ENCODE data around the gene PPP4C. TPM values are rescaled to one million over a fixed set of nuclear protein-coding genes. Genes with fewer than 3 reads are reported as not detected.
A peak's percentile ranks its signal among the peaks of the same experiment; 100 is the strongest.

PPP4C gene
- total RNA-seq, 1 experiment from 2014 or later = 103 TPM

DNA sequence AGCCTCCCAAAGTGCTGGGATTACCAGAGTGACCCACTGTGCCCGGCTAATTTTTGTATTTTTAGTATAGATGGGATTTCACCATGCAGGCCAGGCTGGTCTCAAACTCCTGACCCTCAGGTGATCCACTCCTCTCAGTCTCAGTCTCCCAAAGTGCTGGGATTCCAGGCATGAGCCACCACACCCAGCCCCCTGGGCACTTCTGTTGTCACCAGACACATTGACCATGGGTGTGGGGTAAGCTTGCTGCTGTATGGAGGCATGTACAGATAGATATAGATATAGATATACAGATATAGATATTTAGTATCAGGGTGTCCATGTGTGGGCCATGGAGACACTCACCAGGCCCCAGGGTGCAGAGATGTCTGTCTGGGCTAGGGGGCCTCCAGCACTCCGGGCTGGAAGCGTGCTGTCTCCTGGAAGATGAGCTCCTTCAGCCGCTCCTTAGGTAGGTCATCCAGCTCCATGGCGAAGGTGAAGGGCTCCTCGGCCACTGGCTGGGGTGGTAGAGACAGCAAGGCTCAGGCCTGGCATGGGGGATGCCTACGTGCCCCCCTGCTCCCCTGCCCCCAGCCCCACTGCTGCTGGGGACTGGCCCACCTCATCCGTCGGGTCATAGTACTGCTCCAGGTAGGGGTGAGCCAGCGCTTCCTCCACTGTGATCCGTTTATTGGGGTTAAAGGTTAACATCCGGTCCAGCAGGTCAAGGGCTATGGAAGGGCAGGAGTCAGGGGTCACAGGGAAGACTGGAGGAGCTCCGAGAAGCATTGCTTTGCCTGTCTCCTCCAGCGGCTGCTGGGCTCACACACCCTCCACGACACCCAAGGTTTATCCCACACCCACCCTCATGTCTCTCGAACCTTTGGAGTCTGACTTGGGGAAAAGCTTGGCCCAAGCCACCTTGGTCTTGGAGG is 40.8 kb downstream of the PPP4C start:
- Histone ChIP-seq H3K36me3 (ENCODE audit: insufficient read depth, low read length) (peaks cover 3% of the 10 kb centered on the region; the same call in 1 of the 2 replicates), H2AFZ (ENCODE audit: low read length) (no peak overlapping the region), H3K9me3 (ENCODE audit: low read length) (no peaks in the 10 kb centered on the region), H3K9me2 (replicated peaks; ENCODE audit: insufficient read depth, low read length) (no peaks in the 10 kb centered on the region), H3K27me3 (ENCODE audit: low read length) (no peaks in the 10 kb centered on the region), H3K4me1 (ENCODE audit: low read length) (no peaks in the 10 kb centered on the region), H4K20me1 (ENCODE audit: insufficient read depth, low read depth, low read length) (no peaks in the 10 kb centered on the region), H3K9ac (ENCODE audit: low read length) (no peak overlapping the region), H3K4me2 (ENCODE audit: low read depth, low read length, poor library complexity, severe bottlenecking) (no peak overlapping the region), H3K79me2 (ENCODE audit: low read length) (no peaks in the 10 kb centered on the region), H3K4me3 (ENCODE audit: low read length) (no peak overlapping the region), H3K27ac (ENCODE audit: low read length) (no peak overlapping the region)
- DNase-seq = no peak

DNA sequence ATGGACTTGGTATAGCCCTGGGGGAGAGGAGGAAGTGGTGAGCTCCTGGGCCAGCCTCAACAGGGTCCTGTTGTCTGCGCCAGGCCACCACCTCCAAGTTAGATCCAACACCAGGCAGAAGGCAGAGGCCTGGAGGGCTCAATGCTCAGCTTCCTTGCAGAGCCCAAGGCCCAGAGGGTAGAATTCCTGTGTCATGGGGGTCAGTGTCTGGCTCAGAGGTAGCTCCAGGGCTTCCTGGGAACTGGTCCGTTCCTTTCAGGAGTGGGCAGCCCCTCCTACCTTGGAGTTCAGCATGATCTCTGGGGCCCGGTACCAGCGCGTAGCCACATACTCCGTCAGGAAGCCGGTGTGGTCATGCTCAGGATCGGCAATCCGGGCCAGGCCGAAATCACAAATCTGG is 42.0 kb downstream of the PPP4C start:
- Histone ChIP-seq H3K4me1 (ENCODE audit: low read length) (peaks cover 8% of the 10 kb centered on the region), H4K20me1 (ENCODE audit: insufficient read depth, low read depth, low read length) (no peaks in the 10 kb centered on the region), H3K9ac (ENCODE audit: low read length) (no peak overlapping the region)

DNA sequence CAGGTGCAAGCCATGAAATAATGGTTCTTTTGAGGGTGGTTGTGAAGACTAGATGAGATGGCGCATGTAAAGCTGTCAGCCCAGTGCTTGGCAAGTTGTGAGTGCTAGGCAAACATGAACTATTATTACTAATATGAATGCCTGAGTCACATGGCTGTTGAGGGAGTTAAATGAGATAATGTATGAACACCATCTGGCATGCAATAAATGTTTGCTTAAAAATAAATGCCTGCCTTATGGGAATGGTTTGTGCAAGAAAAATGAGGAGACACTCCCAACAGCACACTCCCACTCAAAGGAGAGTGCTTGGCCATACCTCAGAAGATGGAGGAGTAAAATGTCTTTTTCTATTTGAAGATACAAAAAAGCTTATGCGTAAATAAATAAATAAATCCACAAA is 43.6 kb downstream of the PPP4C start:
- H3K36me3 ChIP-seq (ENCODE audit: insufficient read depth, low read length) = peaks cover 3% of the 10 kb centered on the region; the same call in 1 of the 2 replicates
- no peaks in the 10 kb centered on the region for H3K27me3 ChIP-seq (ENCODE audit: low read length)
- H3K9me3 ChIP-seq (ENCODE audit: low read length) = no peaks in the 10 kb centered on the region
- no peaks in the 10 kb centered on the region for H3K9me2 ChIP-seq (replicated peaks; ENCODE audit: insufficient read depth, low read length)
- H3K4me1 ChIP-seq (ENCODE audit: low read length) = peaks cover 14% of the 10 kb centered on the region
- no peak overlapping the region for H3K9ac ChIP-seq (ENCODE audit: low read length)
- H3K4me3 ChIP-seq (ENCODE audit: low read length) = no peak overlapping the region
- no peak for DNase-seq
- no peak overlapping the region for H3K27ac ChIP-seq (ENCODE audit: low read length)
- no peak overlapping the region for H2AFZ ChIP-seq (ENCODE audit: low read length)
- no peaks in the 10 kb centered on the region for H4K20me1 ChIP-seq (ENCODE audit: insufficient read depth, low read depth, low read length)
- H3K4me2 ChIP-seq (ENCODE audit: low read depth, low read length, poor library complexity, severe bottlenecking) = no peak overlapping the region
- peaks cover 11% of the 10 kb centered on the region for H3K79me2 ChIP-seq (ENCODE audit: low read length)

More for the DNA sequence above, 42.0 kb downstream of the PPP4C start:
- Histone ChIP-seq H3K27ac (ENCODE audit: low read length) (no peak overlapping the region), H3K9me2 (replicated peaks; ENCODE audit: insufficient read depth, low read length) (no peaks in the 10 kb centered on the region), H3K36me3 (ENCODE audit: insufficient read depth, low read length) (peaks cover 3% of the 10 kb centered on the region; the same call in 1 of the 2 replicates), H3K79me2 (ENCODE audit: low read length) (peaks cover 10% of the 10 kb centered on the region), H3K9me3 (ENCODE audit: low read length) (no peaks in the 10 kb centered on the region), H3K4me3 (ENCODE audit: low read length) (no peak overlapping the region), H3K27me3 (ENCODE audit: low read length) (no peaks in the 10 kb centered on the region), H3K4me2 (ENCODE audit: low read depth, low read length, poor library complexity, severe bottlenecking) (no peak overlapping the region), H2AFZ (ENCODE audit: low read length) (no peak overlapping the region)
- no peak for DNase-seq

- H3K9ac ChIP-seq (ENCODE audit: low read length) = no peak overlapping the region
- H3K27ac ChIP-seq (ENCODE audit: low read length) = no peak overlapping the region
- no peaks in the 10 kb centered on the region for H4K20me1 ChIP-seq (ENCODE audit: insufficient read depth, low read depth, low read length)
- no peak overlapping the region for H3K4me3 ChIP-seq (ENCODE audit: low read length)
- DNase-seq = no peak
- no peaks in the 10 kb centered on the region for H3K27me3 ChIP-seq (ENCODE audit: low read length)
- no peaks in the 10 kb centered on the region for H3K9me2 ChIP-seq (replicated peaks; ENCODE audit: insufficient read depth, low read length)
- H2AFZ ChIP-seq (ENCODE audit: low read length) = no peak overlapping the region
- peaks cover 11% of the 10 kb centered on the region for H3K79me2 ChIP-seq (ENCODE audit: low read length)
- no peaks in the 10 kb centered on the region for H3K9me3 ChIP-seq (ENCODE audit: low read length)
- H3K36me3 ChIP-seq (ENCODE audit: insufficient read depth, low read length) = peaks cover 3% of the 10 kb centered on the region; the same call in 1 of the 2 replicates
- peaks cover 14% of the 10 kb centered on the region for H3K4me1 ChIP-seq (ENCODE audit: low read length)
- H3K4me2 ChIP-seq (ENCODE audit: low read depth, low read length, poor library complexity, severe bottlenecking) = no peak overlapping the region
Measured at GRCh38 chr16:30120340-30121105, 44.7 kb downstream of the PPP4C start.

- Histone ChIP-seq H3K27me3 (ENCODE audit: low read length) (no peaks in the 10 kb centered on the region), H3K79me2 (ENCODE audit: low read length) (peaks cover 11% of the 10 kb centered on the region), H3K9ac (ENCODE audit: low read length) (peak overlapping the region; percentile 88), H3K36me3 (ENCODE audit: insufficient read depth, low read length) (peaks cover 3% of the 10 kb centered on the region; the same call in 1 of the 2 replicates), H3K4me1 (ENCODE audit: low read length) (peaks cover 14% of the 10 kb centered on the region), H3K27ac (ENCODE audit: low read length) (peak overlapping the region; percentile 71), H3K9me2 (replicated peaks; ENCODE audit: insufficient read depth, low read length) (no peaks in the 10 kb centered on the region), H3K4me3 (ENCODE audit: low read length) (peak overlapping the region; percentile 73), H2AFZ (ENCODE audit: low read length) (no peak overlapping the region), H3K4me2 (ENCODE audit: low read depth, low read length, poor library complexity, severe bottlenecking) (peak overlapping the region; percentile 96), H4K20me1 (ENCODE audit: insufficient read depth, low read depth, low read length) (no peaks in the 10 kb centered on the region), H3K9me3 (ENCODE audit: low read length) (no peaks in the 10 kb centered on the region)
- no peak for DNase-seq
Measured at GRCh38 chr16:30121741-30122571, 46.2 kb downstream of the PPP4C start.

DNA sequence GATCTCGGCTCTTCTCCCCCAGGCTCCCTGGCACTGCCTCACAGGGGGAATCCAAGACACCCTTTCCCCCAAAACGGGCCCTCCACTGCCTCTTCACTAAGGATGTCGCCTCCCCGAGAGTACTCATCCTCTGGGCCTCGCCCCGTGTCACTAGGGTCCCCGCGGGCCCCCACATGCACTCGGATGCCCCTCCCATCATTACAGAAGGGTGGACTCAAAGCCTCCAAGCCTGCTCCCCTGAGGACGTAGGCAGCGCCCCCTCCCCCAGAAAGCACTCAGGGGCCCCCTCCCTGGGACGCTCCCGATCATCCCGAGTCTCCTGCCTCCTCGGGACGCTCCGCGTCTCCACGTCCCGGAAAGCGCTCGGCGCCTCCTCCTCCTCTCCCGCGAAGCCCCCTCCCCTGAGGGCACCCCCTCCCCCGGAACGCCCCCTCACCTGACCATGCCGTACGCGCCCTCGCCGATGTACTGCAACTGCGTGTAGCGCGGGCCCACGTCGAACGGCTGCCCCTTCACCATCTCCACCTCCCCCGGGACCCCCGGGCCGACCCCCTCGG is 46.9 kb downstream of the PPP4C start:
- H3K4me3 ChIP-seq (ENCODE audit: low read length) = peak overlapping the region; percentile 73

GRCh38 chr16:30124985-30125379 is 49.2 kb downstream of the PPP4C start:
- no peak overlapping the region for H3K9ac ChIP-seq (ENCODE audit: low read length)
- H3K79me2 ChIP-seq (ENCODE audit: low read length) = peaks cover 11% of the 10 kb centered on the region
- H3K27me3 ChIP-seq (ENCODE audit: low read length) = no peaks in the 10 kb centered on the region
- no peaks in the 10 kb centered on the region for H3K9me2 ChIP-seq (replicated peaks; ENCODE audit: insufficient read depth, low read length)
- peaks cover 14% of the 10 kb centered on the region for H3K4me1 ChIP-seq (ENCODE audit: low read length)
- H3K36me3 ChIP-seq (ENCODE audit: insufficient read depth, low read length) = no peaks in the 10 kb centered on the region
- H3K9me3 ChIP-seq (ENCODE audit: low read length) = no peaks in the 10 kb centered on the region
- no peak overlapping the region for H3K4me2 ChIP-seq (ENCODE audit: low read depth, low read length, poor library complexity, severe bottlenecking)
- DNase-seq = no peak
- H3K27ac ChIP-seq (ENCODE audit: low read length) = no peak overlapping the region
- no peaks in the 10 kb centered on the region for H4K20me1 ChIP-seq (ENCODE audit: insufficient read depth, low read depth, low read length)
- H2AFZ ChIP-seq (ENCODE audit: low read length) = no peak overlapping the region
- no peak overlapping the region for H3K4me3 ChIP-seq (ENCODE audit: low read length)

More for the DNA sequence above, 46.9 kb downstream of the PPP4C start:
- Histone ChIP-seq H3K4me1 (ENCODE audit: low read length) (peaks cover 14% of the 10 kb centered on the region), H3K27me3 (ENCODE audit: low read length) (no peaks in the 10 kb centered on the region), H3K27ac (ENCODE audit: low read length) (peak overlapping the region; percentile 71), H3K4me2 (ENCODE audit: low read depth, low read length, poor library complexity, severe bottlenecking) (peak overlapping the region; percentile 96), H2AFZ (ENCODE audit: low read length) (peak overlapping the region; percentile 12; the same call in 1 of the 2 replicates), H3K9me3 (ENCODE audit: low read length) (no peaks in the 10 kb centered on the region), H4K20me1 (ENCODE audit: insufficient read depth, low read depth, low read length) (no peaks in the 10 kb centered on the region), H3K79me2 (ENCODE audit: low read length) (peaks cover 11% of the 10 kb centered on the region), H3K36me3 (ENCODE audit: insufficient read depth, low read length) (peaks cover 3% of the 10 kb centered on the region; the same call in 1 of the 2 replicates), H3K9me2 (replicated peaks; ENCODE audit: insufficient read depth, low read length) (no peaks in the 10 kb centered on the region), H3K9ac (ENCODE audit: low read length) (peak overlapping the region; percentile 88)
- DNase-seq = peak; percentile 74
